Measurements from ENCODE around the gene MED13L. TPM values are rescaled to one million over a fixed set of nuclear protein-coding genes. Genes with fewer than 3 reads are reported as not detected.
A peak's percentile ranks its signal among the peaks of the same experiment; 100 is the strongest.

Gene MED13L
- total RNA-seq, 2 experiments from 2014 or later: 203 to 208 TPM

GRCh38 chr12:116028619-116029018, 248.9 kb downstream of the MED13L start:
- ATAC-seq (ENCODE audit: poor library complexity) (no peak), DNase-seq (no peak)
- Histone ChIP-seq H3K27ac (ENCODE audit: low read depth in 1 of 2, low read length in 2 of 2) (no peak overlapping the region), H3K36me3 (ENCODE audit: insufficient read depth, low read length) (no peaks in the 10 kb centered on the region), H3K27me3 (ENCODE audit: control insufficient read depth in 1 of 2, insufficient read depth in 2 of 2, low read length in 2 of 2) (no peaks in the 10 kb centered on the region), H3K9me3 (ENCODE audit: control insufficient read depth in 1 of 2, insufficient read depth in 1 of 2, low read length in 2 of 2) (peaks cover 0 to 5% of the 10 kb centered on the region in 2 experiments), H3K4me1 (ENCODE audit: insufficient read depth, low read length) (no peaks in the 10 kb centered on the region), H3K4me3 (ENCODE audit: low read length) (no peak overlapping the region)
- H3K36me3 Mint-ChIP-seq (ENCODE audit: low read depth): peaks cover 17% of the 10 kb centered on the region
- intact Hi-C loops (cut with DNase I, micrococcal nuclease): no loop called here
- TF ChIP-seq CTCF (IDR thresholded peaks at IDR 0.05): no peak
- ChIA-PET CTCF (no interaction called here), POLR2A (no interaction called here)
- H3K4me1 Mint-ChIP-seq (ENCODE audit: low read depth): peaks cover 65% of the 10 kb centered on the region
- no peaks in the 10 kb centered on the region for H3K27me3 Mint-ChIP-seq
- no peak overlapping the region for H3K4me3 Mint-ChIP-seq
- peaks cover 4% of the 10 kb centered on the region for H3K9me3 Mint-ChIP-seq
- H3K27ac Mint-ChIP-seq: no peak overlapping the region

DNA sequence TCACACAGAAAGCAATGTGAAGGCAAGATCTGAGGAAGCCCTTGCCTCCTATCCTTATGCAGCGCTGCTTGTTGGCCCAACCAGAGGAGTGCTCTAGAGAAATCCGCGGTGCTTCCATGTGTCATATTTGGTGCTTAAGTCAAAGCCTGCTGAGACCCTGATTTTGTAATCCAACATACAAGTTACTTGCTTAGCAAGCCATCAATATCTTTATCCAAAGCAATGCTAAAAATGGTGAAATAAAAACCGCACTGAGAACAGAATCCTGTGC, 250.0 kb downstream of the MED13L start:
- H3K4me3 ChIP-seq (ENCODE audit: low read length): no peak overlapping the region
- no peak overlapping the region for H3K4me3 Mint-ChIP-seq
- CTCF ChIA-PET: no interaction called here
- H3K27me3 ChIP-seq (ENCODE audit: control insufficient read depth in 1 of 2, insufficient read depth in 2 of 2, low read length in 2 of 2): no peaks in the 10 kb centered on the region
- no peak for DNase-seq
- no peaks in the 10 kb centered on the region for H3K4me1 ChIP-seq (ENCODE audit: insufficient read depth, low read length)
- peaks cover 1% of the 10 kb centered on the region for H3K9me3 Mint-ChIP-seq
- peaks cover 13% of the 10 kb centered on the region for H3K36me3 Mint-ChIP-seq (ENCODE audit: low read depth)
- intact Hi-C loops (cut with DNase I, micrococcal nuclease): no loop called here
- peaks cover 0 to 5% of the 10 kb centered on the region in 2 experiments for H3K9me3 ChIP-seq (ENCODE audit: control insufficient read depth in 1 of 2, insufficient read depth in 1 of 2, low read length in 2 of 2)
- H3K27ac Mint-ChIP-seq: peak overlapping the region; percentile 24
- H3K27me3 Mint-ChIP-seq: no peaks in the 10 kb centered on the region
- H3K4me1 Mint-ChIP-seq (ENCODE audit: low read depth): peaks cover 66% of the 10 kb centered on the region
- no peaks in the 10 kb centered on the region for H3K36me3 ChIP-seq (ENCODE audit: insufficient read depth, low read length)
- no peak for ATAC-seq (ENCODE audit: poor library complexity)
- POLR2A ChIA-PET: no interaction called here
- TF ChIP-seq CTCF (IDR thresholded peaks at IDR 0.05): no peak
- H3K27ac ChIP-seq (ENCODE audit: low read depth in 1 of 2, low read length in 2 of 2): no peak overlapping the region

DNA sequence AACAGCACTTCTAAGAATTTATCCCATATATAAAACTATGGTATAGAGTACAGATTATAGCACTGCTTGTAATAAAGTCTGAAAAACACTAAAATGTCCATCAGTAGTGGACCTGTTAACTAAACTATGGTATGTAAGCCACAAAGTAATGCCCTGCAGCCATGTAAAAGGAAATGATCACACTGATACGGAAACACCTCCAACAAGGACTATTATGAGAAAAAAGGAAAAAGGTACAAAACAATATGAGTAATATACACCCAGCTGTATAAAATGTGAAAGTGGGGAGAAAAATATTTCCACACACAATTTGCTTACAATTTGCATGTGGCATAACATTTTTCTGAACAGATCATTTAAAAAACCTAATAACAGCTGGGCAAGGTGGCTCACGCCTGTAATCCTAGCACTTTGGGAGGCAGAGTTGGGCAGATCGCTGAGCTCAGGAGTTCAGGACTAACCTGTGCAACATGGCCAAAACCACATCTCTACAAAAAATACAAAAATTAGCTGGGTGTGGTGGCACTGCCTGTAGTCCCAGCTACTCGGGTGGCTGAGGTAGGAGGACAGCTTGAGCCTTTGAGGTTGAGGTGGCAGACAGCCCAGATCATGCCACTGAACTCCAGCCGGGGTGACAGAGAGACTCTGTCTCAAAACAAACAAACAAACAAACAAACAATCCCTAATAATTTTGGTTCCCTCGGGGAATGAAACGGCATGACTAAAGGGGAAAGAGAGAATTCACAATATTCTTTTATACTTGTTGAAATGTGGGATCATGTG, 250.5 kb downstream of the MED13L start:
- Mint-ChIP-seq H3K9me3 (no peaks in the 10 kb centered on the region), H3K36me3 (ENCODE audit: low read depth) (peaks cover 14% of the 10 kb centered on the region), H3K27ac (peak overlapping the region; percentile 24), H3K27me3 (no peaks in the 10 kb centered on the region), H3K4me3 (no peak overlapping the region), H3K4me1 (ENCODE audit: low read depth) (peaks cover 64% of the 10 kb centered on the region)
- DNase-seq (no peak), ATAC-seq (ENCODE audit: poor library complexity) (no peak)
- Histone ChIP-seq H3K4me3 (ENCODE audit: low read length) (no peak overlapping the region), H3K4me1 (ENCODE audit: insufficient read depth, low read length) (no peaks in the 10 kb centered on the region), H3K9me3 (ENCODE audit: control insufficient read depth in 1 of 2, insufficient read depth in 1 of 2, low read length in 2 of 2) (peaks cover 0 to 5% of the 10 kb centered on the region in 2 experiments), H3K27ac (ENCODE audit: low read depth in 1 of 2, low read length in 2 of 2) (no peak overlapping the region), H3K36me3 (ENCODE audit: insufficient read depth, low read length) (no peaks in the 10 kb centered on the region), H3K27me3 (ENCODE audit: control insufficient read depth in 1 of 2, insufficient read depth in 2 of 2, low read length in 2 of 2) (no peaks in the 10 kb centered on the region)
- ChIA-PET CTCF (no interaction called here), POLR2A (no interaction called here)
- intact Hi-C loops (cut with DNase I, micrococcal nuclease): no loop called here
- no peak for TF ChIP-seq CTCF (IDR thresholded peaks at IDR 0.05)
